NCI-H1417 (cell line): ENCODE measurements around the gene GPSM3.
A peak's percentile ranks its signal among the peaks of the same experiment; 100 is the strongest.

ENCODE experiments used
- DNase-seq, 3 experiments: peaks; one replicate each; lab custom pipeline; 2025; lab: John Stamatoyannopoulos, UW

GPSM3 gene

GRCh38 chr6:32174416-32174815, 18.0 kb downstream of the GPSM3 start:
- no peak for DNase-seq

GRCh38 chr6:32173051-32173727, 19.3 kb downstream of the GPSM3 start:
- no peak for DNase-seq

- DNase-seq, result no peak
These were observed 21.2 kb downstream of the GPSM3 start for GRCh38 chr6:32171234-32171633.

GRCh38 chr6:32170294-32170693, 22.1 kb downstream of the GPSM3 start:
- no peak for DNase-seq

- DNase-seq, result no peak
These were observed 23.4 kb downstream of the GPSM3 start for GRCh38 chr6:32168807-32169591.

GRCh38 chr6:32168350-32168749, 24.1 kb downstream of the GPSM3 start:
- DNase-seq, result no peak

- no peak for DNase-seq
These were observed 24.6 kb downstream of the GPSM3 start for GRCh38 chr6:32167761-32168262.

GRCh38 chr6:32167154-32167760, 25.2 kb downstream of the GPSM3 start:
- peak; percentile 4 to 58 (median 24) for DNase-seq

- DNase-seq, result peak in 1 of 3 experiments; percentile 18
These were observed 25.9 kb downstream of the GPSM3 start for GRCh38 chr6:32166411-32167061.

- DNase-seq, result no peak
These were observed 28.1 kb downstream of the GPSM3 start, which contains the start of gene EGFL8 for GRCh38 chr6:32164295-32164694. TSS of gene EGFL8 (plus strand) at chr6:32164595. CDS start at chr6:32166166, 1,571 bp downstream.

GRCh38 chr6:32163559-32164258, 28.7 kb downstream of the GPSM3 start:
- no peak for DNase-seq

GRCh38 chr6:32158052-32158451, 34.4 kb downstream of the GPSM3 start:
- DNase-seq, result no peak

- DNase-seq, result no peak
These were observed 35.6 kb downstream of the GPSM3 start for GRCh38 chr6:32156891-32157290.

- DNase-seq, result peak; percentile 61 to 85 (median 81)
These were observed 37.8 kb downstream of the GPSM3 start for GRCh38 chr6:32154514-32155161.

- peak; percentile 63 to 92 (median 87) for DNase-seq
These were observed 38.6 kb downstream of the GPSM3 start, which contains the start of gene PPT2 for GRCh38 chr6:32153564-32154513. TSS of gene PPT2 (plus strand) at chr6:32154141. CDS start at chr6:32154595, 454 bp downstream.

GRCh38 chr6:32152769-32153563, 39.5 kb downstream of the GPSM3 start:
- DNase-seq, result peak; percentile 1 to 46 (median 41)

- DNase-seq, result no peak
These were observed 40.3 kb downstream of the GPSM3 start, which contains the start of gene PRRT1 for GRCh38 chr6:32151863-32152768. TSS of gene PRRT1 (minus strand) at chr6:32151939. CDS start at chr6:32151827, 112 bp downstream.
